Left ventricle myocardium inferior (tissue), 1 donor: Measurements from ENCODE around the gene GCLC. TPM values are rescaled to one million over a fixed set of nuclear protein-coding genes. Genes with fewer than 3 reads are reported as not detected.

Experiments
- DNase-seq: peaks from one replicate; pipeline ENCODE4 v3.0.0-alpha.2; 2020
- H3K27ac ChIP-seq: fragments of 200-600 bp; replicated peaks from 2 replicates; pipeline ENCODE4 v1.8.0; 2021
- H3K27me3 ChIP-seq: fragments of 200-600 bp; 2 replicates; pipeline ENCODE4 v1.8.0; 2021; ENCODE audit warnings: low read depth
- H3K36me3 ChIP-seq: fragments of 200-600 bp; 2 replicates; pipeline ENCODE4 v1.8.0; 2021
- H3K4me1 ChIP-seq: fragments of 200-600 bp; 2 replicates; pipeline ENCODE4 v1.8.0; 2021
- H3K4me3 ChIP-seq: fragments of 200-600 bp; 2 replicates; pipeline ENCODE4 v1.8.0; 2021; ENCODE audit warnings: mild to moderate bottlenecking, moderate library complexity
- H3K9me3 ChIP-seq: fragments of 200-600 bp; replicated peaks from 2 replicates; pipeline ENCODE4 v1.8.0; 2021
- intact Hi-C: fragments of 100-400 bp; cut with micrococcal nuclease; formaldehyde crosslinking; loops from one replicate; pipeline ENCODE4 v1.11.0; 2022
- total RNA-seq: library from RNA; stranded (reverse); fragmentation: NEBNext Ultra II Directional; extraction: Animal tissue kit (Norgen Biotek cat#: 25700); gene quantifications from one replicate; pipeline ENCODE4 v1.2.1, GENCODE V29; 2021
- TF ChIP-seq, protein P1 (sequence below): fragments of 200-600 bp; IDR thresholded peaks from 2 replicates; pipeline ENCODE4 v1.8.0; 2021; ENCODE audit warnings: antibody characterized with exemption, mild to moderate bottlenecking, borderline replicate concordance
- donor health status: DM: no; HTN: yes; CAD: no; lungs with severe emphysema.

The GCLC gene
- total RNA-seq, 1 donor from 2014 or later: 30.3 TPM

DNA sequence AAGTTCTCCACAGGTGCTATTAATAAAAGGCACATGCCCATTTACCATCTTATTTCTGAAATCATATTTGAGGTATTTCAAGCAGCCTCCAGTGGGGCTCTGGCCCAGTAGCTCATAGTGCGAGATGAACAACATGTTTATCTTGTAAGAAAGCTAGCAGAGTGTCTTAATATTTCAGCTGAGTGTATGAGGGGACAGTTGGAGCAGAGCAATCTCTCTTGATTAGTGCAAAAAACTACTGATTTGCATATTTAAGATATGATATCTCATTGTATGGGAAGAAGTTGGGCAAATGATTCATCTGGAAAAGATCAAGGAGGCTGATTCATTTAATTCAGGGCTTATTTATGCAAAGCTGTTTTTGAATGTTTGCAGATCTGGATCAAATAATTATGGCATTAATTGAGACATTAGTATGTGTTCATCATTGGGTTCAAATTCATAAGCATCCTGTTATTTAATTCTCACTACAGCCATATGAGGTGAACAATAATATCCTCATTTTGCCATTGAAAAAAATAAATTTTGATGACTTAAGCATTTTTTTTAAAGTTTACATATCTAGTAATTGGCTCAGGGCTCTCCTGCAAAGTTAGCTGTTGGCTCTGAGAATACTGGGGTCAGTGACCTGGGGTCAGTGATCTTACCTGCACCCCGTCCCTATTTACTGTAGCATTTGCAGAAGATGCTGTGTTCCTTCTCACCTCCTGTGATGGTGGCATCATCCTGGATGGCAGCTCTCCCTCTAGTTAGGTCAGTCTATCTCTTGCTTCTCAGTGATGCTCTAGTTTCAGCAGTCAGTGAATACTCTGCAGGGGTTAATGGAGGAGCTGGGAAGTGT is 24.1 kb upstream of the GCLC start:
- TF ChIP-seq, protein P1, sequence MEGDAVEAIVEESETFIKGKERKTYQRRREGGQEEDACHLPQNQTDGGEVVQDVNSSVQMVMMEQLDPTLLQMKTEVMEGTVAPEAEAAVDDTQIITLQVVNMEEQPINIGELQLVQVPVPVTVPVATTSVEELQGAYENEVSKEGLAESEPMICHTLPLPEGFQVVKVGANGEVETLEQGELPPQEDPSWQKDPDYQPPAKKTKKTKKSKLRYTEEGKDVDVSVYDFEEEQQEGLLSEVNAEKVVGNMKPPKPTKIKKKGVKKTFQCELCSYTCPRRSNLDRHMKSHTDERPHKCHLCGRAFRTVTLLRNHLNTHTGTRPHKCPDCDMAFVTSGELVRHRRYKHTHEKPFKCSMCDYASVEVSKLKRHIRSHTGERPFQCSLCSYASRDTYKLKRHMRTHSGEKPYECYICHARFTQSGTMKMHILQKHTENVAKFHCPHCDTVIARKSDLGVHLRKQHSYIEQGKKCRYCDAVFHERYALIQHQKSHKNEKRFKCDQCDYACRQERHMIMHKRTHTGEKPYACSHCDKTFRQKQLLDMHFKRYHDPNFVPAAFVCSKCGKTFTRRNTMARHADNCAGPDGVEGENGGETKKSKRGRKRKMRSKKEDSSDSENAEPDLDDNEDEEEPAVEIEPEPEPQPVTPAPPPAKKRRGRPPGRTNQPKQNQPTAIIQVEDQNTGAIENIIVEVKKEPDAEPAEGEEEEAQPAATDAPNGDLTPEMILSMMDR: no peak
- Histone ChIP-seq H3K4me1 (no peaks in the 10 kb centered on the region), H3K27ac (no peak overlapping the region), H3K36me3 (no peaks in the 10 kb centered on the region), H3K4me3 (no peak overlapping the region), H3K27me3 (no peaks in the 10 kb centered on the region), H3K9me3 (no peaks in the 10 kb centered on the region)
- intact Hi-C loops: no loop called here
- no peak for DNase-seq

DNA sequence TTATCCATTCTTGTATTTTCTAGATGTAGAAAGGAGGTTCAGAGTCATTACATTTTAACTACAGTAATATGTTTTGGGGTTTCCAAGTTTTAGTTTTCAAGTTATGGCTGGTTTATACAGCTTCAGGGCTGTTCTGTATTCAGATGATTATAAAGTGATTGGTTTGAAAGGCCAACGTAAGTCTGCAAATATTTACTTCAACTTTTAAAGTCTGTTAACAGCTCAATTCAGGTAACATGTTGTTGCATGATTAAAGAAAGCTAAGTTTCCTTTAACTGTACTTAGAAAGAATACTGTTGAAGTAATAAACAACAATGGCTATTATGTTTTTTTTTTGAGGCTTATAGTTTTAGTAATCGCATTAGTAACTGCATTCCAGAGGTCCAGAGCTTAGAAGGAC is 22.8 kb upstream of the GCLC start:
- no peaks in the 10 kb centered on the region for H3K36me3 ChIP-seq
- H3K9me3 ChIP-seq: no peaks in the 10 kb centered on the region
- intact Hi-C loops: no loop called here
- no peak overlapping the region for H3K27ac ChIP-seq
- H3K4me1 ChIP-seq: no peaks in the 10 kb centered on the region
- TF ChIP-seq, protein P1: no peak
- no peak overlapping the region for H3K4me3 ChIP-seq
- no peaks in the 10 kb centered on the region for H3K27me3 ChIP-seq
- no peak for DNase-seq

DNA sequence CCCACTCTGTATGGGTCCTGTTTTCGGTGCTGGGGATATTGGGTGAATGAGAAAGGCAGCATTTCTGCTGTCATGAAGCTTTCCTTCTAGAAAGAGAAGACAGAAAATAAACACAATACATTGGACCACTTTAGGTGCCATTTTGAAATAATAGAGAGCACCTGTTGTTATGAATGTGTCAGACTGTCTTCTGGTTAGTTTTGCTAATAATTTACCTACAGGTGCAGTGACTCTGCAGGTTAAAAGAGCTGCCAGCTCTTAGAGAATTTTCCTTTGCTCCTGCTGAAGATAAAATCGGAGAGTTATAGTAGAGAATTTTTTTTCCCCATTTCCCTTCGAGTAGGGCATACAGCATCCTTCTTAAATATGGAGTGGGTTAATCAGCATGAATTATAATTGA is 21.9 kb upstream of the GCLC start:
- TF ChIP-seq, protein P1: no peak
- no peak overlapping the region for H3K27ac ChIP-seq
- no peaks in the 10 kb centered on the region for H3K27me3 ChIP-seq
- H3K4me3 ChIP-seq: no peak overlapping the region
- intact Hi-C loops: no loop called here
- DNase-seq: no peak
- H3K9me3 ChIP-seq: no peaks in the 10 kb centered on the region
- no peaks in the 10 kb centered on the region for H3K4me1 ChIP-seq
- no peaks in the 10 kb centered on the region for H3K36me3 ChIP-seq

DNA sequence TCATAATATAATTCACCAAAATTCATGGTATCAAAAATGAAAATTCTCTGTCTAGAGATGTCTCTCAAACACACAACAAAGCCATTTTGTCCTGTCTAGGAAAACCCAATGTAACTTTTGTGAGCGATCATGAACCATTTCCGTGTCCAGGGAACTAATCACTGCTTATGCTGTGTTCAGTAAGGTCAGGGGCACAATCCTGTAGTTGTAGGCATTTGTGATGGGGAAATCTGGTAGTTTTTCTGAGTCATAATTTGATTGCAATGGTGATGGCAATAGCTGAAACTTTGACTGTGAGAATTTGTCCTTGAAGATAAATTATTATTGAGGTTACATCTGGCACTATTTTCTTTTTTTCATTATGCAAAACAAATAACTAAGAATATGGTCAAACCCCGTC is 21.0 kb upstream of the GCLC start:
- no peak overlapping the region for H3K27ac ChIP-seq
- no peaks in the 10 kb centered on the region for H3K9me3 ChIP-seq
- H3K27me3 ChIP-seq: no peaks in the 10 kb centered on the region
- intact Hi-C loops: no loop called here
- H3K4me1 ChIP-seq: no peaks in the 10 kb centered on the region
- TF ChIP-seq, protein P1: no peak
- H3K4me3 ChIP-seq: no peak overlapping the region
- DNase-seq: no peak
- no peaks in the 10 kb centered on the region for H3K36me3 ChIP-seq

DNA sequence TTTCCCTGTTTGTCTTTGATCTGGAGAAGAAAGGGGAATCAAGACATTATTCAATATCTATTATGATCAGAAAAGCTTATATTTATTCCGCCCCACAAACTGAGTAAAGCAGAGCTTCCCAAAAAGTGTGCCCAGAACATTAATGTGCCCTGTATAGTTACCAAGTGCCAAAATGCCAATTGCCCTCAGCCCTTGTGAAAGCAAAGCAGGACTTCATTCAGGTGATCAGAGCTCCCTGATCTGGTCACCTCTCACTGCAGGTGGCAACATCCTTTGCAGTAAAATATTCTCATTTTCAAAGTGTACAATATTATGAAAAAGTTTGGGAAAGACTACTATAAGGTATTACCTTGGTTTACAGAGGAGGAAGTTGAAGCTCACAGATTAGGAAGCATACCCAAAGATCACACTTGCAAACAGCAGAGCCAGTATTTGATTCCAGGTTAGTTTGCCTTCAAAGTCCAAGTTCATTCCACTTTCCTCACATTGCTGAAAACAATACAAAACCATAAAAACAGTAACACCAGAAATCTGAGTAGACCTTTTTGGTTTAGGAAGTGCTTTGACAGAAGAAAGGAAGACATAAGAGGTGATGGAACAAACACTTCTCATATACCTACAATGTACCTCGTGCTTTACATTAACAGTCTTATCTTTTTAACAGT is 19.6 kb upstream of the GCLC start:
- H3K9me3 ChIP-seq: peaks cover 3% of the 10 kb centered on the region
- H3K27ac ChIP-seq: no peak overlapping the region
- no peaks in the 10 kb centered on the region for H3K4me1 ChIP-seq
- H3K27me3 ChIP-seq: no peaks in the 10 kb centered on the region
- H3K4me3 ChIP-seq: no peak overlapping the region
- TF ChIP-seq, protein P1: no peak
- no peak for DNase-seq
- intact Hi-C loops: no loop called here
- no peaks in the 10 kb centered on the region for H3K36me3 ChIP-seq
